Suppressor macrophage (primary cell): Measurements from ENCODE around the gene EIF3B.
"Not testable (repeated sequence)": the region's sequence is repeated elsewhere in the genome, so short reads cannot be mapped to it uniquely, and the experiment has no call there.

Experiments used
- DNase-seq, 4 experiments: peaks; one replicate each; pipeline ENCODE4 v3.0.0-alpha.2; 2020 to 2022

Gene EIF3B

DNA sequence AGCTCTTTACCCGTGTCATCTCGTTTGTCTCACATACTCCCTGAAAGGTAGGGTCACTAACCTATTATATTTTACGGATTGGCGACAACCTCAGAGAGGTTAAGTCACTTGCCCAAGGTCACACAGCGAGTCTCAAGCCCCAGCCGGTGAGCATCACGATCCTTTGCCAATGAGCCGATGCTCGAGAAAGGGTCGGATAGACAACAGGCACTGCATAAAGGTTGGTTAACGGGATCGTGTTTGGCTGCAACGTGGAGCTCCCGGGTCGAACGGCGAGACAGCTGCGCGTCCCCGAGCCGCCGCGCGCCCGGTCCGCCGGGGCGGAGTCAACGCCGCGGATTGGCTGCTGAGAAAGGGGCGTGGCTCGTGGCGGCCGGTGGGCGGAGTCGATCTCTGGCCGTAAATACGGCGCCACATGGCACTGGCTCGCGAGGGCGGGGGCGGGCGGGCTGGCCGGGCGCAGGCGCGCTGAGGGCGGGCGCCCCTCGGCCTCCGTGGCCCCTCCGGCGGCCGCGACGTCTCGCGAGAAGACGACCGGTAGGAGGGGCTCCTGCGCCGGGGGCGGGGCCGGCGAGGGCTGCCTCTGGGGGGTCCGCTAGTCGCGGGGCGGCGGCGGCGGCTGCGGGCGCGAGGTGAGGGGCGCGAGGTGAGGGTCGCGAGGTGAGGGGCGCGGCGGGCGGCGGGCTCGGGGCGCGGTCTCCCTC lies 48.5 kb downstream of the EIF3B start, which contains the start of gene CHST12:
CHST12 (plus strand) TSS at position 598 of the 704 bp plus-strand sequence. CDS start 29,029 bp downstream, outside the sequence.
- DNase-seq, result peak; percentile 96 to 99 (median 98)

- DNase-seq, result peak; percentile 23 to 62 (median 34)
Measured at GRCh38 chr7:2403718-2404648, 49.4 kb downstream of the EIF3B start.

- peak in 3 of 4 experiments; percentile 12 to 27 (median 26) for DNase-seq
Measured at GRCh38 chr7:2404714-2405119, 50.1 kb downstream of the EIF3B start.

GRCh38 chr7:2405201-2405600 lies 50.6 kb downstream of the EIF3B start:
- DNase-seq, result peak in 1 of 4 experiments; percentile 20

- peak in 1 of 4 experiments; percentile 21 for DNase-seq
Measured at GRCh38 chr7:2405601-2406345, 51.1 kb downstream of the EIF3B start.

DNA sequence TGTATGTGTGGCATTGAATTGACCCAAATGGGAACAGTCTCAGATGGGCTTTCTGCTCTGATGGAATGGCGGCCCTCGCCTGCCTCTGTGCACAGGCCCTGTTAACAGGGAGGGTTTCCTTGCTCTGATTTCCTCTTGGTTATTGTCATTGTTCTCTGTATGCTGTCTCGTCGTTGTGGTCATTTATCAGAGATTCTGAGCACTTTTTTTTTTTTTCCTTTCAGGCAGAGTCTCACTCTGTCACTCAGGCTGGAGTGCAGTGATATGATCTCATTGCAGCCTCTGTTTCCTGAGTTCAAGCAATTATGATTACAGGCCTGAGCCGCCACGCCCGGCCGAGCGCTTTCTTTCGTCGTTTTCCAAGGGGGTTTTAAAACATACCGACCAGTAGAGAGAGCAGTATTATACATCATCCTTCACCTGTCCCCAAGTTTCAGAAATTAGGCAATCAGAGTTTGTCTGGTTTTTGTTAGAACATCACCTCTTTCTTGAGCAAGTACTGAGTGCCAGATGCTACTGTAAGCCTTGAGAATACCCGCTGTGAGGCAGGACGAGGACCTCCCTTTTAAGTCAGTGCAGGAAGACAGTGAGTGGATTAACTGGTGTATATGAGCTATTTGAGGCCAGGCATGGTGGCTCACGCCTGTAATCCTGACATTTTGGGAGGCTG lies 55.3 kb downstream of the EIF3B start:
- peak in 1 of 4 experiments; percentile 18 for DNase-seq

- no peak for DNase-seq
Measured at GRCh38 chr7:2411049-2411448, 56.4 kb downstream of the EIF3B start.

GRCh38 chr7:2411815-2412586 lies 57.4 kb downstream of the EIF3B start:
- DNase-seq, result no peak

GRCh38 chr7:2412587-2413201 lies 58.1 kb downstream of the EIF3B start:
- no peak for DNase-seq

DNA sequence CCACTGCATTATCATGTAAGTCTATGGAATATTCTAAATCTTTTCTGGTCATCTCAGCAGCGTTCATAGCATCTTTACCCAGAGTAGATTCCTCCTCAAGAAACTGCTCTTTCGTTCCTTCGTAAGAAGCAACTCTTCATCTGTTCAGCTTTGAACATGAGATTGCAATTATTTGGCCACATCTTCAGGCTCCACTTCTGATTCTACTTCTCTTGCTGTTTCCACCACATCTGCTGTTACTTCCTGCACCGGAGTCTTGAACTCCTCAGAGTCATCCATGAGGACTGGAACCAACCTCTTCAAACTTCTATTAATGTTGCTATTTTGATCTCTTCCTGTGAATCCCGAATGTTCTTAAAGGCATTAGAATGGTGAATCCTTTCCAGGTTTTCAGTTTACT lies 61.4 kb downstream of the EIF3B start:
- peak in 1 of 4 experiments; percentile 17 for DNase-seq

DNA sequence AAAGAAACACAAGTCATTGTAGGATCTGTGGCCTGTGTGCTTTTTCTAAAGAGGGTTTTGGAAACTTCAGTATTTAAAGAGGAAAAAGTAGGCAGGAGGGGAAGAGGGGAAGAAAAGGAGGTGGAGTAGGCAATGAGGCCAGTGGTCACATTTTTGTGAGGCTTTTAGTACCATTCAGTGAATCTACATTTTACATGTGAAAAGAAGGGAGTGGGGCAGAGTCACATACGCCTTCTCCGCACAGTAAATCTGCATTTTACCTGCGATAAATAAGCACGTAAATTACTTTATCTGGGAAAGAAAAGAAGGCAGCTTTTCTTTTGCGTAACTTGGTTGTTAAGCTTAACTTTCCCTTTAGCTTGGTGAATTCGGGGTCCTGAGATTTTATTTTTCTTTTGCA lies 62.0 kb downstream of the EIF3B start:
- DNase-seq, result no peak

DNA sequence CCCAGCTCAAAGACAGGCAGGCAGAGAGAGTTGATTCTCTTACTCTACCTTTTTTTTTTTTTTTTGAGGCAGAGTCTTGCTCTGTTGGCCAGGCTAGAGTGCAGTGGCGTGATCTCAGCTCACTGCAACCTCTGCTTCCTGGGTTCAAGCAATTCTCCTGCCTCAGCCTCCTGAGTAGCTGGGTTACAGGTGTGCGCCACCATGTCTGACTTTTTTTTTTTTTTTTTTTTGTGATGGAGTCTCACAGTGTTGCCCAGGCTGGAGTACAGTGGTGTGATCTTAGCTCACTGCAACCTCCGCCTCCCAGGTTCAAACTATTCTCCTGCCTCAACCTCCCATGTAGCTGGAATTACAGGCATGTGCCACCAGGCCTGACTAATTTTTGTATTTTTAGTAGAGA lies 62.6 kb downstream of the EIF3B start:
- not testable (repeated sequence) for DNase-seq

GRCh38 chr7:2417981-2418481 lies 63.4 kb downstream of the EIF3B start:
- DNase-seq, result no peak

DNA sequence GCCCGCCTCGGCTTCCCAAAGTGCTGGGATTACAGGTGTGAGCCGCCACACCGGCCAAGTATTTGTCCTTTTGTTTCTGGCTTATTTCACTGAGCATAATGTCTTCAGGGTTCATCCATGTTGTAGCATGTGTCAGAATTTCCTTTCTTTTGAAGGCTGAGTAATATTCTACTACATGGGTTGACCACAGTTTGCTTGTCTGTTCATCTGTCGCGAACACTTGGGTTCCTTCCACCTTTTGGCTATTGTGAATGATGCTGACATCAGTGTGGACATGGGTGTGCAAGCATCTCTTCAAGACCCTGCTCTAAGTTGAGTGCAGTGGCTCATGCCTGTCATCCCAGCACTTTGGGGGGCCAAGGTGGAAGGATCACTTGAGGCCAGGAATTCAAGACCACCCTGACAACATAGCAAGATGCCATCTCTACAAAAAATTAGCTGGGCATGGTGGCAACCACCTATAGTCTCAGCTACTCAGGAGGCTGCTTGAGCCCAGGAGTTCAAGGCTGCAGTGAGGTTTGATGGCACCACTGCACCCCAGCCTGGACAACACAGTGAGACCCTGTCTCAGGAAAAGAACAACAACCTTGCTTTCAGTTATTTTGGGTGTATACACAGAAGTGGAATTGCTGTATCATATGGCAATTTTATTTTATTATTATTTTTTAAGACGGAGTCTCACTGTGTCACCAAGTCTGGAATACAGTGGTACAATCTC lies 65.7 kb downstream of the EIF3B start:
- DNase-seq, result no peak

DNA sequence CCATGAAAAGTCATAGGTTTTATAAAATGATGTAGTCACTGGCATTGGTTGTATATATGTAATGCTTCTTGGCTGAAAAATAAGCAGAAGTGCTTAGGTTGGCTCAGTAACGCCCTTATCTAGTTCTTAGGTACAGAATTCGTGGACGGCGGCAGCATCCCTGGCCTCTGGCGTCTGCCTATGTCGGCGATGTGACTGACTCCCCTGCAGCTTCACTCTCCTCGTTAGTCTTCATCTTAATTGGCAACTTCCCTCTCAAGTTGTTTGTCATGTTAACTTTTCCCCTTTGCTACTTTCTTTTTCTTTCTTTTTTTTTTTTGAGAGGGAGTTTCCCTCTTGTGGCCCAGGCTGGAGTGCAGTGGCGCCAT lies 67.3 kb downstream of the EIF3B start:
- no peak for DNase-seq

GRCh38 chr7:2425749-2426148 lies 71.1 kb downstream of the EIF3B start:
- DNase-seq, result no peak
